GM12865 (cell line): ENCODE data around the gene DNMT1.

Experiments
- DNase-seq: peaks from one replicate; pipeline ENCODE4 v3.0.0; 2010; ENCODE audit warnings: low read depth
- H3K4me3 ChIP-seq: 2 replicates; pipeline ENCODE4 v1.5.1; 2011; ENCODE audit warnings: mild to moderate bottlenecking, low read depth, low read length, control low read depth
- TF ChIP-seq, protein P1 (sequence below): IDR thresholded peaks from 2 replicates; pipeline ENCODE4 v1.5.1; 2011; ENCODE audit warnings: low read length, control low read depth, low read depth, inconsistent platforms; ENCODE audit not compliant: insufficient read depth; ENCODE audit errors: missing control alignments

The DNMT1 gene

DNA sequence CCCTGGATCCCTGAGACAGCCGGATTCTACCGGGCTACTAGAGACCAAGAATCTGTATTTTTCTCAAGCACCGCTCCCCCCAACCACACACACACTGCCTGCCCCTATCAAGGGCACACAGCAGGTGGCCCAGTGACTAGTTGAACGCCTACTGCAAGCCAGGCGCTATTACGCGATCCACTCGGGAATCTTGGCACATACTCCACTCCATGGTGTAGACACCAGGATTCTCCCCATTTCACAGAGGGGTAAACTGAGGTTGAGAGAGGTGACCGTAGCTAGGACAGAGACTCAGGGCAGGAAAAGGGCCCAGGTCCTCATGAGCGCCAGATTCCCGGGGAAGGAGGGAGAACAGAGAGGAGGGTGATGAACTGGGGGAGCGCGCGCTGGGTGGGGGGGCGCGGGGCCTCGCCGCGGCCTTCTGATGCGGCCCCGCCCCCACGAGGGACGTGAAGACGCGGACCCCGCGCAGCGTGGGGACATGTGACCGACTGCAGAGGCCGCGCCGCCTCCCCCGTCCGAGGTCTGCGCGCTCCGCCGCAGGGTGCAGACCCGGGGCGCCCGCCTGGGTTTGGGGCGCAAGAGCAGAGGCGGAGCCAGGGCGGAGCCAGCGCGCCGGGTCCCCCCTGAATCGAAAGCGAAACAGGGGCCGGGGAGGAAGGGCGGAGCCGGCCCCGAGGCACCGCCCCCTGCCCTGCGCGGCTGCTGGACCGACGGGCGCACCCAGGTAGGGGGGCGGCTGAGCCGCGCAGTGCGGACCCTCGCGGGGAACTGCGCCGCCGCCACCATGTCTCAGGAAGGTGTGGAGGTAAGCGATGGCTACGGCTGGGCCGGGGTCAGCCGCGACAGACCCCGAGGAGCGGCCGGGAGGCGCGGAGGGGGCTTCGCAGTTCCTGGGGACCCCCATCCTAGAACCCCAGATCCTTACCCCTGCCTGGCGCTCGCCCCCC is 108.8 kb downstream of the DNMT1 start, which contains the start of gene SHFL:
TSS of gene SHFL (plus strand) at position 677 of the 950 bp plus-strand sequence. CDS start at position 788, 111 bp downstream.
- TF ChIP-seq, protein P1, sequence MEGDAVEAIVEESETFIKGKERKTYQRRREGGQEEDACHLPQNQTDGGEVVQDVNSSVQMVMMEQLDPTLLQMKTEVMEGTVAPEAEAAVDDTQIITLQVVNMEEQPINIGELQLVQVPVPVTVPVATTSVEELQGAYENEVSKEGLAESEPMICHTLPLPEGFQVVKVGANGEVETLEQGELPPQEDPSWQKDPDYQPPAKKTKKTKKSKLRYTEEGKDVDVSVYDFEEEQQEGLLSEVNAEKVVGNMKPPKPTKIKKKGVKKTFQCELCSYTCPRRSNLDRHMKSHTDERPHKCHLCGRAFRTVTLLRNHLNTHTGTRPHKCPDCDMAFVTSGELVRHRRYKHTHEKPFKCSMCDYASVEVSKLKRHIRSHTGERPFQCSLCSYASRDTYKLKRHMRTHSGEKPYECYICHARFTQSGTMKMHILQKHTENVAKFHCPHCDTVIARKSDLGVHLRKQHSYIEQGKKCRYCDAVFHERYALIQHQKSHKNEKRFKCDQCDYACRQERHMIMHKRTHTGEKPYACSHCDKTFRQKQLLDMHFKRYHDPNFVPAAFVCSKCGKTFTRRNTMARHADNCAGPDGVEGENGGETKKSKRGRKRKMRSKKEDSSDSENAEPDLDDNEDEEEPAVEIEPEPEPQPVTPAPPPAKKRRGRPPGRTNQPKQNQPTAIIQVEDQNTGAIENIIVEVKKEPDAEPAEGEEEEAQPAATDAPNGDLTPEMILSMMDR = no peak
- H3K4me3 ChIP-seq = peak within 1 kb of the TSS; percentile 98
- peak; percentile 92 for DNase-seq

DNA sequence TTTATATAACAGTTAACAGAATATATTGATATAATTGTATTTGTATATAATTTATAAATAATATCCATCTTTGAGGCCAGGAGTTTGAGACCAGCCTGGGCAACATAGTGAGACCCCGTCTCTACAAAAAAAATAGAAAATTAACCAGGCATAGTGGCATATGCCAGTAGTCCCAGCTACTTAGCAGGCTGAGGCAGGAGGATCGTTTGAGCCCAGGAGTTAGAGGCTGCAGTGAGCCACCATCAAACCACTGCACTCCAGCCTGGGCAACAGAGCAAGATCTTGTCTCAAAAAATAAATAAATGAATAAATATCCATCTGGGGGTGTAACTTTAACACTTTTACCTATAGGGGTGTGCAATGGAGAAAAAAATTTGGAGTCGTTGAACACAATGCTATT is 110.0 kb downstream of the DNMT1 start:
- TF ChIP-seq, protein P1 = no peak
- H3K4me3 ChIP-seq = no peak overlapping the region
- no peak for DNase-seq

DNA sequence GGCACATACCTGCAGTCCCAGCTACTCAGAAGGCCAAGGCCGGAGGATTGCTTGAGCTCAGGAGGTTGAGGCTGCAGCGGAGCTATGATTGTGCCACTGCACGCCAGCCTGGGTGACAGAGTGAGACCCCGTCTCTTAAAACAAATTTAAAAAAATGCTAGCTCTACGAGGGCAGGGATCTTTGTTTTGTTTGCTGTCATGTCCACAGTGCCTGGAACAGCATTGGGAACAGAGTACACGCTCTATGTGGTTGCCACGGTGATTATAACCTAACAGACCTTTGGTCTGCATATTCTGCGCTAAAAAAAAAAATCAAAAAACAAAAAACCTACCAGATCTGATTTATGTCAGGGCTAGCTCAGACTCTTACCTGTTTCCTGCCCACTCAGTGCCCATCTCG is 110.8 kb downstream of the DNMT1 start:
- TF ChIP-seq, protein P1 = no peak
- no peak overlapping the region for H3K4me3 ChIP-seq
- no peak for DNase-seq
